OCI-LY1 (cell line): ENCODE results near the gene ST6GALNAC4.

Experiments
- H2AFZ ChIP-seq: fragments of 200-600 bp; sonication (generic), shearing (Covaris generic); 2 replicates; pipeline ENCODE4 v1.6.0; 2014; ENCODE audit warnings: antibody characterized with exemption, mild to moderate bottlenecking, low read length
- H3F3A ChIP-seq: fragments of 200-600 bp; sonication (generic), shearing (Covaris generic); 2 replicates; pipeline ENCODE4 v1.6.0; 2014; ENCODE audit warnings: mild to moderate bottlenecking, antibody characterized with exemption, low read length, moderate library complexity; ENCODE audit not compliant: insufficient read depth
- H3K27ac ChIP-seq: fragments of 200-600 bp; sonication (generic); 2 replicates; pipeline ENCODE4 v1.5.1; 2014; ENCODE audit warnings: low read length, mixed run types, mild to moderate bottlenecking, low read depth; ENCODE audit not compliant: poor library complexity, severe bottlenecking
- H3K27me3 ChIP-seq: fragments of 200-600 bp; sonication (generic); 2 replicates; pipeline ENCODE4 v1.6.0; 2014; ENCODE audit warnings: antibody characterized with exemption, mild to moderate bottlenecking, low read length, moderate library complexity; ENCODE audit not compliant: insufficient read depth
- H3K36me3 ChIP-seq: fragments of 200-600 bp; sonication (generic); 2 replicates; pipeline ENCODE4 v1.6.1; 2014; ENCODE audit warnings: mild to moderate bottlenecking, antibody characterized with exemption, low read length, moderate library complexity, mixed read lengths; ENCODE audit not compliant: insufficient read depth
- H3K4me1 ChIP-seq: fragments of 200-600 bp; sonication (generic); 2 replicates; pipeline ENCODE4 v1.5.1; 2014; ENCODE audit warnings: mild to moderate bottlenecking, low read length, moderate library complexity; ENCODE audit not compliant: insufficient read depth, severe bottlenecking
- H3K4me2 ChIP-seq: fragments of 200-600 bp; sonication (generic), shearing (Covaris generic); 2 replicates; pipeline ENCODE4 v1.6.1; 2014; ENCODE audit warnings: low read length
- H3K4me3 ChIP-seq: fragments of 200-600 bp; sonication (generic); 2 replicates; pipeline ENCODE4 v1.5.1; 2014; ENCODE audit warnings: low read length, low read depth, mild to moderate bottlenecking, mixed read lengths; ENCODE audit not compliant: poor library complexity, severe bottlenecking
- H3K79me2 ChIP-seq: fragments of 200-600 bp; shearing (Covaris generic); 2 replicates; pipeline ENCODE4 v1.6.1; 2016; ENCODE audit warnings: mixed run types, low read length, mixed read lengths; ENCODE audit not compliant: insufficient read depth
- H3K9ac ChIP-seq: fragments of 200-600 bp; sonication (generic), shearing (Covaris generic); 2 replicates; pipeline ENCODE4 v1.6.1; 2014; ENCODE audit warnings: mild to moderate bottlenecking, low read length, mixed read lengths
- H3K9me2 ChIP-seq: fragments of 200-600 bp; sonication (generic), shearing (Covaris generic); 2 replicates; pipeline ENCODE4 v1.6.1; 2014; ENCODE audit warnings: low read depth, mild to moderate bottlenecking, low read length, mixed read lengths
- H3K9me3 ChIP-seq: fragments of 200-600 bp; shearing (Covaris generic); 2 replicates; pipeline ENCODE4 v1.6.1; 2014; ENCODE audit warnings: low read length, mixed read lengths
- H4K20me1 ChIP-seq: fragments of 200-600 bp; sonication (generic), shearing (Covaris generic); 2 replicates; pipeline ENCODE4 v1.6.0; 2016; ENCODE audit warnings: mild to moderate bottlenecking, low read length; ENCODE audit not compliant: insufficient read depth
- CTCF ChIP-seq: fragments of 200-600 bp; sonication (generic), shearing (Covaris generic); IDR thresholded peaks from 2 replicates; pipeline ENCODE4 v1.5.1; 2017; ENCODE audit warnings: mild to moderate bottlenecking, antibody characterized with exemption, low read length, moderate library complexity, mixed read lengths
- EZH2 ChIP-seq: fragments of 200-600 bp; sonication (generic), shearing (Covaris generic); IDR thresholded peaks from 2 replicates; pipeline ENCODE4 v1.8.0; 2017; ENCODE audit warnings: borderline replicate concordance, mixed run types, mild to moderate bottlenecking, antibody characterized with exemption, low read length, moderate library complexity, mixed read lengths

The ST6GALNAC4 gene

GRCh38 chr9:127892831-127893230 is 24.0 kb downstream of the ST6GALNAC4 start:
- Histone ChIP-seq H3K4me2 (no peak overlapping the region), H3K27ac (no peak overlapping the region), H3K36me3 (peaks cover 76% of the 10 kb centered on the region), H3K4me3 (no peak overlapping the region), H3K9ac (no peak overlapping the region), H3K4me1 (peaks cover 12% of the 10 kb centered on the region), H3K9me3 (peaks cover 8% of the 10 kb centered on the region; the same call in 1 of the 2 replicates), H2AFZ (no peak overlapping the region), H3F3A (no peaks in the 10 kb centered on the region; the same call in 1 of the 2 replicates), H3K9me2 (no peaks in the 10 kb centered on the region), H4K20me1 (no peaks in the 10 kb centered on the region), H3K79me2 (no peaks in the 10 kb centered on the region), H3K27me3 (no peaks in the 10 kb centered on the region)
- TF ChIP-seq CTCF: no peak
- TF ChIP-seq EZH2: no peak

DNA sequence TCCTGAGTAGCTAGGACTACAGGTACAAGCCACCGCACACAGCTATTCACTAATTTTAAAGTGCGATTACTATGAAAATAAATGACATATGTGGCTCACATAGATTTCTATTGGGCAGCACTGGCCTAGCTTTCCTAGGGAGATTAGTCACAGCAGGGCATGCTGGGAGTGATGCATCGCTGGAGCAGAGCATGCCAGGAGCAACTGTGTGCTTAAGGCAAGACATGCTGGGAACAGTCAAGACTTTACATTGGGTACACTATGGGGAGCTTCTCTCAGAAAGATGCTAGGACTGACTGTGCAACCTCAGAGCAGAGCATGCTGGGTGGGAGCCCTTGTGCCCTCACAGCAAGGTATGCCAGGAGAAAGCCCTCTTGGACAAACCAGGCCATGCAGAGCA is 26.8 kb downstream of the ST6GALNAC4 start:
- Histone ChIP-seq H3K4me2 (no peak overlapping the region), H3K36me3 (peaks cover 74% of the 10 kb centered on the region), H3K4me1 (peaks cover 14% of the 10 kb centered on the region), H3K27ac (no peak overlapping the region), H3K9me2 (no peaks in the 10 kb centered on the region), H3K27me3 (no peaks in the 10 kb centered on the region), H3K79me2 (no peaks in the 10 kb centered on the region), H3K4me3 (no peak overlapping the region), H3F3A (no peaks in the 10 kb centered on the region; the same call in 1 of the 2 replicates), H3K9ac (no peak overlapping the region), H3K9me3 (peaks cover 8% of the 10 kb centered on the region; the same call in 1 of the 2 replicates), H4K20me1 (no peaks in the 10 kb centered on the region), H2AFZ (no peak overlapping the region)
- TF ChIP-seq CTCF: no peak
- no peak for TF ChIP-seq EZH2

DNA sequence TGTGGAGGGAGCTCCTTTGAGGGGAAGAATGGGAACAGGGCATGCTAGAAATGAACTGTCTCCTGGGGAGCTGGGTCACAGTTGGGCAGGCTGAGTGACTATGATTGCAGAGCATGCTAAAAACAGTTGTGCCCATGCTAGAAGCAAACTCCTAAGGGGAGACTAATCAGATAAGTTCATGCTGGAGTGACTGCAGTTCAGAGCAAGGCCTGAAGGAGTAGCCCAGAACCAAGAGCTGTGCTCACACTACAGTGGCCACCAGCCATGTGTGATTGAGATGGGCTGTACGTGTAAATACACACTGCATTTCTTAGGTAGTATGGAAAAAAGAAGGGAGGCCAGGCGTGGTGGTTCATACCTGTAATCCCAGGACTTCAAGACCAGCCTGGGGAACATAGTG is 29.0 kb downstream of the ST6GALNAC4 start:
- Histone ChIP-seq H3K9ac (no peak overlapping the region), H3K36me3 (peaks cover 52% of the 10 kb centered on the region)
- TF ChIP-seq CTCF: peak; percentile 18; the same call in 1 of the 2 replicates
- no peak for TF ChIP-seq EZH2

More for the DNA sequence above, 29.0 kb downstream of the ST6GALNAC4 start:
- Histone ChIP-seq H3K4me2 (no peak overlapping the region), H3F3A (no peaks in the 10 kb centered on the region; the same call in 1 of the 2 replicates), H3K79me2 (no peaks in the 10 kb centered on the region), H3K27me3 (no peaks in the 10 kb centered on the region), H3K9me2 (no peaks in the 10 kb centered on the region), H3K4me1 (peaks cover 28% of the 10 kb centered on the region), H3K27ac (no peak overlapping the region), H2AFZ (no peak overlapping the region), H4K20me1 (no peaks in the 10 kb centered on the region), H3K4me3 (no peak overlapping the region), H3K9me3 (peaks cover under 1% of the 10 kb centered on the region; the same call in 1 of the 2 replicates)
